ENCODE data around the gene CACNA1G. TPM values are rescaled to one million over a fixed set of nuclear protein-coding genes. Genes with fewer than 3 reads are reported as not detected.

CACNA1G gene
- total RNA-seq, 1 experiment from 2014 or later = not detected

DNA sequence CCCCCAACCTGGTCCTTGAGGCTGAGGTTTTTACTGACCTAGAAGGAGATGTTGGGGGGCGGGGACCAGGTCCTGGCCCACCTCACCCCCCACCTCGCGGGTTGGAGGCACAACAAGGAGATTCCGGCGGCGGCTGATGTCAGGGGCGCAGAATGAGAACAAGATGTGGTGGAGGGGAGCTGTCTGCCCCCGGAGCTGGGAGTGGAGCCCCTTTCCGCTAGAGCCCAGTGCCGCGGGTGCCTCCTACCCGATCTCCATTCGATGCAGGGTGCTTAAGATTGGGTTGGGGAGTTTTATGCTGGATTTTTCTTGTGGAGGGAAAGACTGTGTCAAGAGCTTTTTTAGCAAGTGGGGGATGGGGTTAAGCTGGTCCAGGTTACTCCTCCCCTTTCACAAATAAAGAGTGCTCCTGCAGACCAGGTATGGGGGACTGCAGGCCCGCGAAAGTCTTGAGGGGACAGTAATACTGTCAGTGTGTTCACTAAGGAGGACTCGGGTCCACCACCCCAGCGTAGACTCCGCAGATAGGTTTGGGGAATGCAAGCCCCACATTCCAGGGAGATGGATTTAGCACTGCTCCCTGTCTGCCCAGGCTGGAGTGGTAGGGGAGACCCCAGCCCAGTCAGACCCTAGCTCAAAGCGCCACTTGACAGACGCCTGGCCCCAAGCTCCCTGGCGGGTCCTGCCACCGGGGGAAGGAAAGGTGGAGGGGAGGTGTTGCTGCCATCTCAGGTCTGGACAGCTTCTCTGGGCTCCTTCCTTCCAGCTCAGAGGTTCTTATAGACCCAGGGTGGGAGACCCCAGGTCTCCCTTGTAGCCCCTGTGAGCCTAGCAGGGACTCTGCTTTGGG is 2.0 kb downstream of the CACNA1G start:
- no peaks in the 10 kb centered on the region for H3K27me3 ChIP-seq (ENCODE audit: low read length)
- DNase-seq = no peak
- peaks cover 4% of the 10 kb centered on the region for H3K4me1 ChIP-seq (ENCODE audit: low read length)
- H3K9ac ChIP-seq (ENCODE audit: low read length) = no peak overlapping the region
- no peak overlapping the region for H3K4me2 ChIP-seq (ENCODE audit: low read depth, low read length, poor library complexity, severe bottlenecking)
- no peak overlapping the region for H3K27ac ChIP-seq (ENCODE audit: low read length)
- no peak overlapping the region for H3K4me3 ChIP-seq (ENCODE audit: low read length)
- peaks cover 11% of the 10 kb centered on the region; the same call in 1 of the 2 replicates for H4K20me1 ChIP-seq (ENCODE audit: insufficient read depth, low read depth, low read length)
- H3K9me2 ChIP-seq (replicated peaks; ENCODE audit: insufficient read depth, low read length) = no peaks in the 10 kb centered on the region
- no peaks in the 10 kb centered on the region for H3K9me3 ChIP-seq (ENCODE audit: low read length)
- H3K79me2 ChIP-seq (ENCODE audit: low read length) = no peaks in the 10 kb centered on the region
- no peak overlapping the region for H2AFZ ChIP-seq (ENCODE audit: low read length)
- no peaks in the 10 kb centered on the region for H3K36me3 ChIP-seq (ENCODE audit: insufficient read depth, low read length)

DNA sequence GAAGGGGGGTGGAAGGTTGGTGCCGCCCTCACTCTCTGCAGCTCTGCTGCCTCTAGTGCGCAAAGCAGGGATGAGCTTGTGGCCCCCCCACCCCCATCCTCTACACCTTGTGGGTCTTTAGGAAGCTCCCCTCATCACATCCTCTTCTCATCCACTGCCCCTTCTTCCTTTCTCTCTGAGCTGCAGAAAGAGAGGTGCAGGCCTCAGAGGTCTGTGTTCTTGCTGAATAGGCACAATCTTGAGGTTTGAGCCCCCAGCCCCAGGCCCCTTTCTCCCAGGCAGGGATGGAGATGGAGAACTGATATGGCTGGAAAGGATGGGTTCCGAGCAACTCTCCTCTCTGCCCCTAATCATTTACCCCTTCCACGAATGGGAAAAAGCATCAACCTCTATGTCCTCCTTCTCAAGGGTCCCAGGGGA is 2.6 kb downstream of the CACNA1G start:
- Histone ChIP-seq H3K27me3 (ENCODE audit: low read length) (no peaks in the 10 kb centered on the region), H3K9me3 (ENCODE audit: low read length) (no peaks in the 10 kb centered on the region), H3K4me2 (ENCODE audit: low read depth, low read length, poor library complexity, severe bottlenecking) (no peak overlapping the region), H3K36me3 (ENCODE audit: insufficient read depth, low read length) (no peaks in the 10 kb centered on the region), H3K4me1 (ENCODE audit: low read length) (peaks cover 4% of the 10 kb centered on the region), H3K9ac (ENCODE audit: low read length) (no peak overlapping the region), H2AFZ (ENCODE audit: low read length) (no peak overlapping the region), H3K9me2 (replicated peaks; ENCODE audit: insufficient read depth, low read length) (no peaks in the 10 kb centered on the region), H3K27ac (ENCODE audit: low read length) (no peak overlapping the region), H3K4me3 (ENCODE audit: low read length) (no peak overlapping the region), H3K79me2 (ENCODE audit: low read length) (no peaks in the 10 kb centered on the region), H4K20me1 (ENCODE audit: insufficient read depth, low read depth, low read length) (peaks cover 11% of the 10 kb centered on the region; the same call in 1 of the 2 replicates)
- no peak for DNase-seq

DNA sequence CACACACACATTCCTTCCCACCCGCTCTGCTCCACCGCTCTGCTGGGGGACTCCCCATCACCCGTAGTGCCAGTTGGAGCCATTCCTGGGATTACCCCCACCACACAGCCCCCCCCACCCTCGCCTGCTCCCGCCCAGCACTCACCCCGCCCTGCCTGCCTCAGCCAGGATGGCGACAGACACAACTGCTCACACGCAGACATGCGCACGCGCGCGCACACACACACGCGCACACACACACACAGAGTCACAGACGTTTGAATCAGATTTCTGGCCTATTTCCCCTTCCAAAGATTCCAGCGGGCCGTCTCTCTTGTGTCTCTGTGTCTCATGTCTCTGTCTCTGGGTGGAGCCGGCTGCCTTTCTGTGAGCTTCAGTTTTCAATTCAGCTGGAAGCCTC is 4.4 kb downstream of the CACNA1G start:
- H3K27ac ChIP-seq (ENCODE audit: low read length) = no peak overlapping the region
- H3K4me1 ChIP-seq (ENCODE audit: low read length) = peaks cover 4% of the 10 kb centered on the region
- H2AFZ ChIP-seq (ENCODE audit: low read length) = no peak overlapping the region
- no peaks in the 10 kb centered on the region for H3K27me3 ChIP-seq (ENCODE audit: low read length)
- peaks cover 7% of the 10 kb centered on the region; the same call in 1 of the 2 replicates for H4K20me1 ChIP-seq (ENCODE audit: insufficient read depth, low read depth, low read length)
- no peaks in the 10 kb centered on the region for H3K9me3 ChIP-seq (ENCODE audit: low read length)
- H3K4me3 ChIP-seq (ENCODE audit: low read length) = no peak overlapping the region
- no peak for DNase-seq
- no peak overlapping the region for H3K4me2 ChIP-seq (ENCODE audit: low read depth, low read length, poor library complexity, severe bottlenecking)
- H3K9ac ChIP-seq (ENCODE audit: low read length) = no peak overlapping the region
- no peaks in the 10 kb centered on the region for H3K9me2 ChIP-seq (replicated peaks; ENCODE audit: insufficient read depth, low read length)
- no peaks in the 10 kb centered on the region for H3K79me2 ChIP-seq (ENCODE audit: low read length)
- H3K36me3 ChIP-seq (ENCODE audit: insufficient read depth, low read length) = no peaks in the 10 kb centered on the region

DNA sequence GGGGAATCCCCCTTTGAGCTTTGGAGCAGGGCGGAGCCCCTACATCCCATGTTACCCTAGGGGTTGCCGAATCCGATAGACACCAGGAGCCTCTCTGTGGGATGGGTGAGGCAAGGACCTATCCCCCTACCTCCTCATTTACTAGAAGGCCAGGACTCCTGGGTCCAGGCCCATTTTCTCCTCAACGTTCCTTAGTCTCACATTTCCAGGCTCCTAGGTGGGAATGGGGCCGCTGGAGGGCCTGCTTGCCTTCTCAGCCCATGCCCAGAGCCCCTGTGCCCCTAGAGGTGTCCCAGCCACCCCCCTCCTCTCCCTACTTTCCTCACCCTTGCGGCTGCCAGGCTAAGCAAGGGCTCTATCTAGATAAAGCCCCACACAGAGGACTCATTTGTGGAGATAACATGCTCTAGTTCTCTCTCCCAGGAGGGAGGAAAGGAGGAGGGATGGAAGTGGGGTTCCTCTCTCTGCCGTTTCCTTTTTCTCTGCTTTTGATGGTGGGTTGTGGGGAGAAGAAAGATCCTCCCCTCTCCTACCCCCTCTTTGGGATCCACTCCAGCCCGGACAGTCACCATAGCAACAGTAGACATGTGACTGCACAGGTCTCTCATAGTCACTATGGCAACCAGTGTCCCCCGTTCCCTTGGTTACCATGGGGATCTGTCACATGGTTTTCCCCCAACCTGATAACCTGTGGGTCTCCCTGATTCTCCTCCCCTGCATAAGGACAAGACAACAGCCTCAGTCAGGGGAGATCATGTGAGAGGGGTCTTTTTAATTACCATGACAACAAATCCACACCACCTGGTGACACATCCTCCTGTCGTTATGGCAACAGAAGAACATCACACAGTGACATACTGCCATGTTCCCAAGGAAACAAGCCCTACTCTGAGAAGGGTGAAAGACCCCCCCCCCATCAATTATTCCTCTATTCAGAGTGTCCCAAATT is 5.2 kb downstream of the CACNA1G start:
- no peaks in the 10 kb centered on the region for H3K36me3 ChIP-seq (ENCODE audit: insufficient read depth, low read length)
- no peaks in the 10 kb centered on the region for H3K9me3 ChIP-seq (ENCODE audit: low read length)
- no peak overlapping the region for H3K4me2 ChIP-seq (ENCODE audit: low read depth, low read length, poor library complexity, severe bottlenecking)
- H3K9me2 ChIP-seq (replicated peaks; ENCODE audit: insufficient read depth, low read length) = no peaks in the 10 kb centered on the region
- H4K20me1 ChIP-seq (ENCODE audit: insufficient read depth, low read depth, low read length) = peaks cover 4% of the 10 kb centered on the region; the same call in 1 of the 2 replicates
- DNase-seq = peak; percentile 59
- no peak overlapping the region for H3K27ac ChIP-seq (ENCODE audit: low read length)
- H3K9ac ChIP-seq (ENCODE audit: low read length) = no peak overlapping the region
- no peaks in the 10 kb centered on the region for H3K27me3 ChIP-seq (ENCODE audit: low read length)
- no peak overlapping the region for H3K4me3 ChIP-seq (ENCODE audit: low read length)
- H3K79me2 ChIP-seq (ENCODE audit: low read length) = no peaks in the 10 kb centered on the region
- H3K4me1 ChIP-seq (ENCODE audit: low read length) = peaks cover 3% of the 10 kb centered on the region
- H2AFZ ChIP-seq (ENCODE audit: low read length) = no peak overlapping the region

DNA sequence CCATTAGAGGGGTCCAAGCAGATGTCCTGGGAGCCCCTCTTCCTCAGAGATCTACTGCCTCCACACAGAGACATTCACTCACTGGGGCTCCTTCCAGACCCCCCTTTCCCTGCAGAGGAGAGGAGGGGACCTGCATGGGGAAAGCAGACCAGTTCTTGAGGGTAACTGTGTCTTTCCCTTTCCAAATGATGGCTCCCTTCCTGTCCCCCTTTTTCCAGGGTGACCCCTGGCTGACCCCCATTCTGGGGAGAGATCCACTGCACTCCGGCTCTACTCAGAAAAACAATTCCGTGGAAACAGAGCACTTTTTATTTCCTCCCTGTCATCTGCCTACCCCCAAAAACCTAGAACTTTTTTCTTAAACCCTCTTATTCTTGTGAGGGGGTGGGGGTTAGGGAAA is 6.4 kb downstream of the CACNA1G start:
- Histone ChIP-seq H3K79me2 (ENCODE audit: low read length) (no peaks in the 10 kb centered on the region), H3K4me3 (ENCODE audit: low read length) (no peak overlapping the region), H2AFZ (ENCODE audit: low read length) (no peak overlapping the region), H3K9me3 (ENCODE audit: low read length) (no peaks in the 10 kb centered on the region), H3K27me3 (ENCODE audit: low read length) (no peaks in the 10 kb centered on the region), H3K9ac (ENCODE audit: low read length) (no peak overlapping the region), H3K9me2 (replicated peaks; ENCODE audit: insufficient read depth, low read length) (no peaks in the 10 kb centered on the region), H3K4me2 (ENCODE audit: low read depth, low read length, poor library complexity, severe bottlenecking) (no peak overlapping the region), H3K4me1 (ENCODE audit: low read length) (no peaks in the 10 kb centered on the region), H3K36me3 (ENCODE audit: insufficient read depth, low read length) (no peaks in the 10 kb centered on the region), H4K20me1 (ENCODE audit: insufficient read depth, low read depth, low read length) (peaks cover 4% of the 10 kb centered on the region; the same call in 1 of the 2 replicates), H3K27ac (ENCODE audit: low read length) (no peak overlapping the region)
- no peak for DNase-seq

DNA sequence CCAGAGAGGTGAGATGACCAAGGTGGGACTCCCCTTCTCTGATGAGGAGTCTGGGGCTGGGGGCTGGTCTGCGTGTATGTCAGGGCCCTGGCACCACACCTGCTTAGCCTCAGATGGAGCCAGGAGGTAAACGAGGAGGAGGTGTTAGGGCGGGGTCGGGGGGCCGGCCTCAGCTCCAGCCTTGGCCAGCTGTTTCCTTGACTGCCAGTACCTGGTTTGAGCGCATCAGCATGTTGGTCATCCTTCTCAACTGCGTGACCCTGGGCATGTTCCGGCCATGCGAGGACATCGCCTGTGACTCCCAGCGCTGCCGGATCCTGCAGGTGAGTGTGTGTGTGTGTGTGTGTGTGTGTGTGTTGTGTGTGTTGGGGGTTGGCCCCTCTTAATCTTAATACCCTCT is 8.1 kb downstream of the CACNA1G start:
- no peak for DNase-seq
- no peak overlapping the region for H2AFZ ChIP-seq (ENCODE audit: low read length)
- H3K4me1 ChIP-seq (ENCODE audit: low read length) = no peaks in the 10 kb centered on the region
- no peaks in the 10 kb centered on the region for H3K79me2 ChIP-seq (ENCODE audit: low read length)
- H3K9me3 ChIP-seq (ENCODE audit: low read length) = no peaks in the 10 kb centered on the region
- no peaks in the 10 kb centered on the region for H3K36me3 ChIP-seq (ENCODE audit: insufficient read depth, low read length)
- no peaks in the 10 kb centered on the region for H4K20me1 ChIP-seq (ENCODE audit: insufficient read depth, low read depth, low read length)
- H3K27ac ChIP-seq (ENCODE audit: low read length) = no peak overlapping the region
- H3K27me3 ChIP-seq (ENCODE audit: low read length) = no peaks in the 10 kb centered on the region
- H3K9me2 ChIP-seq (replicated peaks; ENCODE audit: insufficient read depth, low read length) = no peaks in the 10 kb centered on the region
- no peak overlapping the region for H3K4me3 ChIP-seq (ENCODE audit: low read length)
- H3K4me2 ChIP-seq (ENCODE audit: low read depth, low read length, poor library complexity, severe bottlenecking) = no peak overlapping the region
- H3K9ac ChIP-seq (ENCODE audit: low read length) = no peak overlapping the region

DNA sequence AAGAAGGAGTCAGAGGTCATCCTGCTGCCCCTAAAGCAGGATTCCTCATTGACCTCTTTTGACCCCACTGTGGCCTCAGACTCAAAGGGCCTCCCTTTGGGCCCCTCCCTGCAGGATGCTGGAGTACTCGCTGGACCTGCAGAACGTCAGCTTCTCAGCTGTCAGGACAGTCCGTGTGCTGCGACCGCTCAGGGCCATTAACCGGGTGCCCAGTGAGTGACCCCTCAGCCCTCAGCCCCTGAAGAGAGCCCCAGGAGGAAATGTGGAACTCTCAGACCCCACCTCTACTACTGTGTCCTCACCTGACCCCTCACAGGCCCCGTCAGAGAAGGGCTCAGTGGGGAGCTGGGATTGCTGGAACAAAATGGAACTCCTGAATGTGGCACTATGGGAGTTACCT is 9.1 kb downstream of the CACNA1G start:
- no peaks in the 10 kb centered on the region for H3K9me2 ChIP-seq (replicated peaks; ENCODE audit: insufficient read depth, low read length)
- H2AFZ ChIP-seq (ENCODE audit: low read length) = no peak overlapping the region

DNA sequence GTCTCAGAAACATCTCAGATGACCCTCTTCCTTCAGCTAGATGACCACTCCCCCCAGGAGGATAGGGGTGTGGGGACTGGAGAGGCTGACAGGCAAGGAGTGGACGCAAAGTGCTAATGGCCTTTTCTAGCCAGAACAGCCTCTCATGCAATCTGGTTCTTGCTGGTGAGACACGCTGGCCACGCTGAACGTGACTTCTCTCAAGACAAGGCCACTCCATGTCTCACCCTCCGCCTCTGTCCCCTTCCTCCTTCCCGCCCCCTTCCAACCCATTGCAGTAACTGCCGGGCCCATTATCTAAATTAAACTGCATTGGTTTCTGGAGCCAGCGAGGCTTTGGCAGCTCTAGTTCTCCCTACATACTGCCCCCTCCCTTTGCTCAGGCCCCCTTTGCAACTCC is 9.5 kb downstream of the CACNA1G start:
- no peak overlapping the region for H2AFZ ChIP-seq (ENCODE audit: low read length)
- H3K4me3 ChIP-seq (ENCODE audit: low read length) = no peak overlapping the region
- no peaks in the 10 kb centered on the region for H3K4me1 ChIP-seq (ENCODE audit: low read length)
- no peak overlapping the region for H3K4me2 ChIP-seq (ENCODE audit: low read depth, low read length, poor library complexity, severe bottlenecking)
- H3K79me2 ChIP-seq (ENCODE audit: low read length) = no peaks in the 10 kb centered on the region
- no peaks in the 10 kb centered on the region for H4K20me1 ChIP-seq (ENCODE audit: insufficient read depth, low read depth, low read length)
- no peak for DNase-seq
- no peak overlapping the region for H3K27ac ChIP-seq (ENCODE audit: low read length)
- no peak overlapping the region for H3K9ac ChIP-seq (ENCODE audit: low read length)
- H3K9me3 ChIP-seq (ENCODE audit: low read length) = no peaks in the 10 kb centered on the region
- H3K27me3 ChIP-seq (ENCODE audit: low read length) = no peaks in the 10 kb centered on the region
- no peaks in the 10 kb centered on the region for H3K9me2 ChIP-seq (replicated peaks; ENCODE audit: insufficient read depth, low read length)
- H3K36me3 ChIP-seq (ENCODE audit: insufficient read depth, low read length) = no peaks in the 10 kb centered on the region

More for the DNA sequence above, 9.1 kb downstream of the CACNA1G start:
- Histone ChIP-seq H3K27ac (ENCODE audit: low read length) (no peak overlapping the region), H3K4me1 (ENCODE audit: low read length) (no peaks in the 10 kb centered on the region), H3K9ac (ENCODE audit: low read length) (no peak overlapping the region), H4K20me1 (ENCODE audit: insufficient read depth, low read depth, low read length) (no peaks in the 10 kb centered on the region), H3K36me3 (ENCODE audit: insufficient read depth, low read length) (no peaks in the 10 kb centered on the region), H3K4me2 (ENCODE audit: low read depth, low read length, poor library complexity, severe bottlenecking) (no peak overlapping the region), H3K4me3 (ENCODE audit: low read length) (no peak overlapping the region), H3K27me3 (ENCODE audit: low read length) (no peaks in the 10 kb centered on the region), H3K79me2 (ENCODE audit: low read length) (no peaks in the 10 kb centered on the region), H3K9me3 (ENCODE audit: low read length) (no peaks in the 10 kb centered on the region)
- DNase-seq = no peak
